HepG2 (cell line): ENCODE measurements around the gene RCC2. TPM values are rescaled to one million over a fixed set of nuclear protein-coding genes. Genes with fewer than 3 reads are reported as not detected.

Experiments used
- ATAC-seq: fragments of 200-7000 bp; cut with Tn5 transposase; 3 replicates; pipeline ENCODE4 v1.9.1; 2020; ENCODE audit warnings: mild to moderate bottlenecking, moderate library complexity
- BruUV-seq: library from RNA; stranded (reverse); fragments of 400-500 nt; replicated peaks from 2 replicates; lab custom pipeline; 2021; lab: Mats Ljungman, UMichigan
- CTCF ChIA-PET: fragments of 300-600 bp; formaldehyde crosslinking; extraction: SDS; loops from one replicate; lab custom pipeline; 2021; ENCODE audit warnings: low total read pairs, inconsistent platforms, low intra/inter-chr PET ratio; lab: Yijun Ruan, JAX
- POLR2A ChIA-PET: fragments of 350-600 bp; sonication (Branson Sonifier 250); formaldehyde crosslinking; loops from one replicate; lab custom pipeline; 2020; ENCODE audit warnings: antibody characterized with exemption, inconsistent platforms; lab: Yijun Ruan, JAX
- DNase-seq: peaks from one replicate; pipeline ENCODE4 v3.0.0-alpha.2; 2015; ENCODE audit warnings: low spot score
- FAIRE-seq: peaks from 3 replicates; lab custom pipeline; 2011; peaks lifted over from hg19 to GRCh38; lab: Jason Lieb, UNC
- H2AFZ ChIP-seq: one replicate; pipeline ENCODE4 v1.6.1; 2011; ENCODE audit warnings: low read length, inconsistent platforms
- H3K27ac ChIP-seq: fragments of 300-600 bp; 3 replicates; pipeline ENCODE4 v1.8.0; 2011; ENCODE audit warnings: mixed run types, mild to moderate bottlenecking, mixed read lengths, low read length, inconsistent platforms; ENCODE audit not compliant: insufficient read depth; ENCODE audit errors: extremely low read length
- H3K27me3 ChIP-seq, 2 experiments: fragments of 200-600 bp in 1 of 2; 2 replicates in 1 of 2; 3 replicates in 1 of 2; pipeline versions ENCODE4 v1.6.0 to v1.8.0; 2011; ENCODE audit warnings: low read length in 2 of 2, mild to moderate bottlenecking in 2 of 2, moderate library complexity in 2 of 2, inconsistent platforms in 1 of 2; ENCODE audit not compliant: insufficient read depth in 2 of 2, control insufficient read depth in 1 of 2
- H3K36me3 ChIP-seq, 2 experiments: fragments of 200-600 bp in 1 of 2; replicated peaks in 1 of 2; 2 replicates in 1 of 2; 3 replicates in 1 of 2; pipeline versions ENCODE4 v1.5.1 to v1.8.0; 2011; ENCODE audit warnings: low read length in 2 of 2, inconsistent platforms in 1 of 2; ENCODE audit not compliant: insufficient read depth in 2 of 2, control insufficient read depth in 1 of 2
- H3K4me1 ChIP-seq: 2 replicates; pipeline ENCODE4 v1.5.1; 2012; ENCODE audit warnings: low read length, inconsistent platforms; ENCODE audit not compliant: insufficient read depth
- H3K4me2 ChIP-seq: 2 replicates; pipeline ENCODE4 v1.6.0; 2011; ENCODE audit warnings: low read depth, low read length, inconsistent platforms
- H3K4me3 ChIP-seq, 3 experiments: fragments of 200-600 bp in 1 of 3; sonication (generic), shearing (Covaris generic) in 1 of 3; replicated peaks in 1 of 3; 2 replicates each; pipeline ENCODE4 v1.5.1; 2011 to 2016; ENCODE audit warnings: low read length in 3 of 3, inconsistent platforms in 2 of 3, low read depth in 2 of 3, mild to moderate bottlenecking in 2 of 3, control low read depth in 1 of 3, mixed read lengths in 1 of 3; ENCODE audit not compliant: insufficient read depth in 1 of 3
- H3K79me2 ChIP-seq: one replicate; pipeline ENCODE4 v1.6.1; 2011; ENCODE audit warnings: low read length, inconsistent platforms; ENCODE audit not compliant: insufficient read depth
- H3K9ac ChIP-seq: 2 replicates; pipeline ENCODE4 v1.6.0; 2011; ENCODE audit warnings: mild to moderate bottlenecking, low read depth, low read length, inconsistent platforms; ENCODE audit not compliant: insufficient read depth
- H3K9me3 ChIP-seq: 2 replicates; pipeline ENCODE4 v1.5.1; 2012; ENCODE audit warnings: mild to moderate bottlenecking, low read length
- H4K20me1 ChIP-seq: 2 replicates; pipeline ENCODE4 v1.6.0; 2011; ENCODE audit warnings: inconsistent platforms, mild to moderate bottlenecking, low read length, moderate library complexity; ENCODE audit not compliant: insufficient read depth
- BCL6 ChIP-seq: IDR thresholded peaks from 2 replicates; pipeline ENCODE4 v1.6.1; 2016; ENCODE audit warnings: missing genetic modification reagents, missing compliant biosample characterization
- CEBPB ChIP-seq: IDR thresholded peaks from 2 replicates; pipeline ENCODE4 v1.6.1; 2011; ENCODE audit warnings: low read depth, low read length, improper control_type of control experiment, borderline replicate concordance
- EP300 ChIP-seq, 3 experiments: sonication (generic) in 1 of 3; formaldehyde crosslinking in 1 of 3; IDR thresholded peaks; 2 replicates each; pipeline versions ENCODE4 v1.5.1 to v1.6.1; 2011 to 2020; ENCODE audit warnings: low read depth in 2 of 3, low read length in 2 of 3, borderline replicate concordance in 1 of 3, improper control_type of control experiment in 1 of 3, mild to moderate bottlenecking in 1 of 3, missing genetic modification reagents in 1 of 3, moderate library complexity in 1 of 3
- GLMP ChIP-seq: sonication (generic); formaldehyde crosslinking; IDR thresholded peaks from 2 replicates; pipeline ENCODE4 v1.9.0; 2021; ENCODE audit warnings: missing genetic modification reagents, mild to moderate bottlenecking, borderline replicate concordance
- NFE2 ChIP-seq: sonication (generic); formaldehyde crosslinking; IDR thresholded peaks from 2 replicates; pipeline ENCODE4 v1.4.0; 2020; ENCODE audit warnings: missing genetic modification reagents
- ONECUT2 ChIP-seq: sonication (generic); formaldehyde crosslinking; IDR thresholded peaks from 2 replicates; pipeline ENCODE4 v1.4.0; 2020; ENCODE audit warnings: missing genetic modification reagents
- POLR2AphosphoS5 ChIP-seq: IDR thresholded peaks from 2 replicates; pipeline ENCODE4 v1.6.1; 2012; ENCODE audit warnings: low read depth, low read length
- ZBTB43 ChIP-seq: sonication (generic); formaldehyde crosslinking; conservative IDR thresholded peaks from 2 replicates; pipeline ENCODE4 v1.4.0; 2020; ENCODE audit warnings: missing genetic modification reagents
- ZNF460 ChIP-seq: sonication (generic); formaldehyde crosslinking; IDR thresholded peaks from 2 replicates; pipeline ENCODE4 v1.5.1; 2020; ENCODE audit warnings: missing genetic modification reagents, mild to moderate bottlenecking, borderline replicate concordance
- ZNF766 ChIP-seq: sonication (generic); formaldehyde crosslinking; IDR thresholded peaks from 2 replicates; pipeline ENCODE4 v1.5.0; 2020; ENCODE audit warnings: missing genetic modification reagents, borderline replicate concordance
- WGBS: methylation state at CpG from one replicate; pipeline ENCODE4 v1.1.6; 2017; ENCODE audit warnings: low lambda C conversion rate; 5-methylcytosine and 5-hydroxymethylcytosine counted together
- in situ Hi-C: cut with HindIII; loops from 2 replicates; pipeline ENCODE4 v1.10.0; 2017; ENCODE audit warnings: low pct_unique_long_range_greater_than_20kb; ENCODE audit not compliant: extremely low pct_ligation_motif_present
- intact Hi-C: fragments of 100-400 bp; cut with micrococcal nuclease; formaldehyde crosslinking; loops from one replicate; pipeline ENCODE4 v1.10.0; 2022; ENCODE audit not compliant: unreplicated experiment
- polyA plus RNA-seq, 8 experiments: library from polyadenylated mRNA; depleted of rRNA in 3 of 8; stranded (reverse) in 7 of 8; unstranded in 1 of 8; fragments of >200 nt; fragmentation: Illumina TruSeq in 4 of 8; extraction: Trizol in 4 of 8; gene quantifications; 2 replicates each; pipeline versions ENCODE4 v1.2.1 to v1.2.3, GENCODE V29; 2011 to 2016; ENCODE audit warnings: low read depth in 4 of 8, missing spikeins in 1 of 8, mixed read lengths in 1 of 8; ENCODE audit not compliant: insufficient read depth in 1 of 8
- total RNA-seq, 5 experiments: library from RNA; depleted of rRNA; stranded (reverse); fragments of >200 nt; fragmentation: Illumina TruSeq; extraction: Trizol; gene quantifications; 2 replicates each; pipeline ENCODE4 v1.2.3, GENCODE V29; 2016; ENCODE audit warnings: low read depth in 1 of 5

Gene RCC2
- total and polyA plus RNA-seq, 2 of the 13 experiments (the other 11 are each of a cell fraction or from before 2014, with no cell fraction given): 20.5 to 55.8 TPM

DNA sequence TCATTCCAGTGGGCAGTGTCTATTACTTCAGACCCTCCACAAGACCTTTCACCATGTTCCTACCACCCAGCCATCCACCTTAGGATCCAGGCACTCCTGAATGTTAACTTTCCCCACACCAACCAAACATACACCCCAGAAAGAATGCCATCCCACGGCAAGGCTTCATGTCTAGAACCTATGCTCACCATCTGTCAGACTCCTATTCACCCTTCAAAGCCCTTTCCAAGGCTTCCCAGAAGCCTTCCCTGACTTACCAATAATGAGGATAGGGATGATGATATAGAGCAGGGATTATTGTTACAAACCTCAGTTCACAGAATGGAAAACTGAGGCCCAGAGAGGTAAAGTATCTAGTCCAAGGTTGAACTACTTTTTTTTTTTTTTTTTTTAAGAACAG lies 19.3 kb upstream of the RCC2 start:
- no peak overlapping the region for H3K27ac ChIP-seq
- no peak overlapping the region for H3K9ac ChIP-seq
- no peak overlapping the region for H3K4me2 ChIP-seq
- intact Hi-C loops: no loop called here
- no peak for DNase-seq
- H3K4me3 ChIP-seq: no peak overlapping the region
- ChIA-PET POLR2A (no interaction called here), CTCF (no interaction called here)
- WGBS: 6% methylated on average over 1 of the region's 1 CpG
- FAIRE-seq: no peak
- no peaks in the 10 kb centered on the region; a peak in 1 of 5 replicates for H3K36me3 ChIP-seq
- H3K79me2 ChIP-seq: no peaks in the 10 kb centered on the region
- TF ChIP-seq ZBTB43 (CRISPR knock-in tag) (no peak), EP300 (IDR thresholded peaks at IDR 0.05; ENCODE audit: low read depth in 2 of 2, low read length in 2 of 2) (no peak), EP300 (CRISPR knock-in tag; IDR thresholded peaks at IDR 0.05; ENCODE audit: borderline replicate concordance) (no peak), ZNF460 (CRISPR knock-in tag) (no peak), CEBPB (no peak), GLMP (CRISPR knock-in tag) (no peak), POLR2AphosphoS5 (no peak), ZNF766 (CRISPR knock-in tag) (no peak), BCL6 (CRISPR knock-in tag) (no peak), NFE2 (CRISPR knock-in tag) (no peak), ONECUT2 (CRISPR knock-in tag) (no peak)
- H3K4me1 ChIP-seq: peaks cover 5% of the 10 kb centered on the region
- H3K27me3 ChIP-seq: peaks cover 2 to 3% of the 10 kb centered on the region in 2 experiments; a peak in 2 of 5 replicates
- no peaks in the 10 kb centered on the region for H4K20me1 ChIP-seq
- in situ Hi-C loops: no loop called here
- ATAC-seq: no peak
- no peaks in the 10 kb centered on the region for H3K9me3 ChIP-seq
- no TSS peak for BruUV-seq
- no peak overlapping the region for H2AFZ ChIP-seq
